Calu3 (cell line): ENCODE data around the gene HYOU1. TPM values are rescaled to one million over a fixed set of nuclear protein-coding genes. Genes with fewer than 3 reads are reported as not detected.
"Not testable (repeated sequence)": the region's sequence is repeated elsewhere in the genome, so short reads cannot be mapped to it uniquely, and the experiment has no call there.

Source experiments
- BruUV-seq: library from RNA; stranded (reverse); fragments of 400-500 nt; replicated peaks from 2 replicates; lab custom pipeline; 2021; lab: Mats Ljungman, UMichigan
- CTCF ChIA-PET: fragments of 300-600 bp; sonication (Branson Sonifier 250); formaldehyde crosslinking; loops from one replicate; lab custom pipeline; 2022; ENCODE audit warnings: antibody characterized with exemption; lab: Charles Lee
- DNase-seq: peaks from one replicate; pipeline ENCODE4 v3.0.0; 2022
- H3K27ac Mint-ChIP-seq: one replicate; pipeline ENCODE4 v1.8.0; 2022; ENCODE audit warnings: mixed read lengths; ENCODE audit not compliant: unreplicated experiment
- H3K27me3 Mint-ChIP-seq: one replicate; pipeline ENCODE4 v1.8.0; 2022; ENCODE audit warnings: mixed read lengths; ENCODE audit not compliant: unreplicated experiment
- H3K36me3 Mint-ChIP-seq: one replicate; pipeline ENCODE4 v1.8.0; 2022; ENCODE audit warnings: mild to moderate bottlenecking, moderate library complexity, mixed read lengths; ENCODE audit not compliant: insufficient read depth, unreplicated experiment
- H3K4me1 Mint-ChIP-seq: one replicate; pipeline ENCODE4 v1.8.0; 2022; ENCODE audit warnings: mild to moderate bottlenecking, low read depth, mixed read lengths; ENCODE audit not compliant: unreplicated experiment
- H3K4me3 Mint-ChIP-seq: one replicate; pipeline ENCODE4 v1.8.0; 2022; ENCODE audit warnings: mild to moderate bottlenecking, low read depth, moderate library complexity, mixed read lengths; ENCODE audit not compliant: unreplicated experiment
- H3K9me3 Mint-ChIP-seq: one replicate; pipeline ENCODE4 v1.8.0; 2022; ENCODE audit warnings: low read depth, mixed read lengths; ENCODE audit not compliant: unreplicated experiment
- CTCF ChIP-seq: fragments of 200-600 bp; IDR thresholded peaks from one replicate; pipeline ENCODE4 v1.8.0; 2022; ENCODE audit warnings: antibody characterized with exemption; ENCODE audit not compliant: unreplicated experiment
- intact Hi-C: fragments of 100-400 bp; cut with micrococcal nuclease; formaldehyde crosslinking; loops from one replicate; pipeline ENCODE4 v1.10.0; 2022; ENCODE audit not compliant: unreplicated experiment
- total RNA-seq: library from RNA; stranded (reverse); gene quantifications from 2 replicates; pipeline ENCODE4 v1.2.3, GENCODE V29; 2022

Gene HYOU1
- total RNA-seq, 1 experiment from 2014 or later, result 180 TPM

- Mint-ChIP-seq H3K27me3 (no peaks in the 10 kb centered on the region), H3K4me1 (peaks cover 15% of the 10 kb centered on the region), H3K36me3 (peaks cover 71% of the 10 kb centered on the region), H3K27ac (peak overlapping the region; percentile 60), H3K9me3 (no peaks in the 10 kb centered on the region), H3K4me3 (peak overlapping the region; percentile 93)
- BruUV-seq, result no TSS peak
- intact Hi-C loops, result no loop called here
- TF ChIP-seq CTCF, result no peak
- CTCF ChIA-PET, result no interaction called here
- no peak for DNase-seq
Observed at GRCh38 chr11:119019996-119020395, 37.0 kb downstream of the HYOU1 start.

GRCh38 chr11:119018074-119018938, 38.7 kb downstream of the HYOU1 start, which contains the start of the genes RPS25 and TRAPPC4:
TSS of gene RPS25 (minus strand) at chr11:119018343. CDS start at chr11:119018284, 59 bp downstream.
TSS of gene TRAPPC4 (plus strand) at chr11:119018766. CDS start at chr11:119018796, 30 bp downstream.
- intact Hi-C loops, result no loop called here
- peak; percentile 90 for DNase-seq
- Mint-ChIP-seq H3K27ac (peak within 1 kb of the TSS; percentile 93), H3K9me3 (no peaks in the 10 kb centered on the region), H3K27me3 (no peaks in the 10 kb centered on the region), H3K36me3 (peaks cover 77% of the 10 kb centered on the region), H3K4me1 (peaks cover 15% of the 10 kb centered on the region), H3K4me3 (peak within 1 kb of the TSS; percentile 93)
- CTCF ChIA-PET, result interaction anchor here (0.6 kb wide), 2 partner anchors 227 to 1286 kb away, joined by 3 read pairs; no protein-coding TSS in a partner anchor
- TF ChIP-seq CTCF, result no peak
- BruUV-seq, result no TSS peak

- Mint-ChIP-seq H3K4me3 (peak overlapping the region; percentile 93), H3K27ac (peak overlapping the region; percentile 93), H3K36me3 (peaks cover 81% of the 10 kb centered on the region), H3K4me1 (peaks cover 15% of the 10 kb centered on the region)
- H3K27me3 Mint-ChIP-seq, intact Hi-C loops, H3K9me3 Mint-ChIP-seq, DNase-seq, BruUV-seq: not testable (repeated sequence)
- CTCF ChIA-PET, result interaction anchor here (0.5 to 0.7 kb wide), 2 partner anchors 322 to 1938 kb away, joined by 3 read pairs; no protein-coding TSS in a partner anchor
Observed at GRCh38 chr11:119017377-119017776, 39.6 kb downstream of the HYOU1 start.

GRCh38 chr11:119016216-119017009, 40.6 kb downstream of the HYOU1 start:
- H3K27me3 Mint-ChIP-seq, result no peaks in the 10 kb centered on the region

More at GRCh38 chr11:119016216-119017009, 40.6 kb downstream of the HYOU1 start:
- intact Hi-C loops, result no loop called here
- Mint-ChIP-seq H3K27ac (peak overlapping the region; percentile 56), H3K4me1 (peaks cover 15% of the 10 kb centered on the region), H3K9me3 (no peaks in the 10 kb centered on the region), H3K36me3 (peaks cover 85% of the 10 kb centered on the region), H3K4me3 (peak overlapping the region; percentile 93)
- CTCF ChIA-PET, result no interaction called here
- no peak for TF ChIP-seq CTCF
- no peak for DNase-seq
- no TSS peak for BruUV-seq
